Coronary artery (tissue), 2 donors: ENCODE results near the gene NARS2.
"Not testable (repeated sequence)": the region's sequence is repeated elsewhere in the genome, so short reads cannot be mapped to it uniquely, and the experiment has no call there.

ENCODE experiments used
- DNase-seq: peaks from one replicate; pipeline ENCODE4 v3.0.0-alpha.2; 2017; ENCODE audit warnings: low spot score
- H3K27ac ChIP-seq, 2 donors: fragments of 200-600 bp; sonication (generic); one replicate each; pipeline ENCODE4 v1.5.1; 2016 to 2019
- H3K4me3 ChIP-seq: fragments of 200-600 bp; sonication (generic); 2 replicates; pipeline ENCODE4 v1.5.1; 2016; ENCODE audit warnings: mild to moderate bottlenecking, moderate library complexity
- CTCF ChIP-seq: fragments of 200-600 bp; sonication (generic); IDR thresholded peaks from one replicate; pipeline ENCODE4 v1.5.1; 2019; ENCODE audit warnings: antibody characterized with exemption

Gene NARS2

GRCh38 chr11:78573681-78574080 is 983 bp downstream of the NARS2 start:
- peak overlapping the region in 1 of 2 donors; percentile 84 for H3K27ac ChIP-seq
- TF ChIP-seq CTCF = no peak
- no peak for DNase-seq
- H3K4me3 ChIP-seq = peak overlapping the region; percentile 80

GRCh38 chr11:78573271-78573670 is 1.4 kb downstream of the NARS2 start:
- DNase-seq = no peak
- TF ChIP-seq CTCF = no peak
- peak overlapping the region; percentile 80 for H3K4me3 ChIP-seq
- H3K27ac ChIP-seq = no peak overlapping the region

GRCh38 chr11:78572394-78572793 is 2.3 kb downstream of the NARS2 start:
- TF ChIP-seq CTCF = no peak
- Histone ChIP-seq H3K4me3 (no peak overlapping the region), H3K27ac (no peak overlapping the region)
- no peak for DNase-seq

GRCh38 chr11:78570031-78570430 is 4.6 kb downstream of the NARS2 start:
- H3K4me3 ChIP-seq = no peak overlapping the region
- TF ChIP-seq CTCF = no peak

GRCh38 chr11:78567209-78567608 is 7.5 kb downstream of the NARS2 start:
- no peak overlapping the region for H3K27ac ChIP-seq
- no peak for DNase-seq
- H3K4me3 ChIP-seq = no peak overlapping the region
- TF ChIP-seq CTCF = no peak

More at GRCh38 chr11:78570031-78570430, 4.6 kb downstream of the NARS2 start:
- DNase-seq = no peak
- no peak overlapping the region for H3K27ac ChIP-seq

- TF ChIP-seq CTCF = peak; percentile 69
- Histone ChIP-seq H3K4me3 (no peak overlapping the region), H3K27ac (no peak overlapping the region)
- no peak for DNase-seq
Measured at GRCh38 chr11:78564490-78565467, 9.9 kb downstream of the NARS2 start.

GRCh38 chr11:78564037-78564436 is 10.6 kb downstream of the NARS2 start:
- not testable (repeated sequence) for H3K4me3 ChIP-seq, DNase-seq, H3K27ac ChIP-seq

- not testable (repeated sequence) for DNase-seq, H3K4me3 ChIP-seq
- H3K27ac ChIP-seq = peak overlapping the region; percentile 66 to 77
Measured at GRCh38 chr11:78563090-78563489, 11.6 kb downstream of the NARS2 start.
